Astrocyte (in vitro differentiated cells and primary cell): ENCODE results near the gene WTIP. TPM values are rescaled to one million over a fixed set of nuclear protein-coding genes. Genes with fewer than 3 reads are reported as not detected.
"Not testable (repeated sequence)": the region's sequence is repeated elsewhere in the genome, so short reads cannot be mapped to it uniquely, and the experiment has no call there.

Experiments
- DNase-seq: peaks from one replicate; pipeline ENCODE4 v3.0.0-alpha.2; 2010; ENCODE audit warnings: low read depth
- FAIRE-seq: peaks from 2 replicates; lab custom pipeline; 2011; peaks lifted over from hg19 to GRCh38; lab: Jason Lieb, UNC
- H2AFZ ChIP-seq: 2 replicates; pipeline ENCODE4 v1.6.0; 2012; ENCODE audit warnings: low read depth, low read length, inconsistent platforms
- H3K27ac ChIP-seq: 2 replicates; pipeline ENCODE4 v1.5.1; 2011; ENCODE audit warnings: low read depth, low read length, inconsistent platforms
- H3K27me3 ChIP-seq: 2 replicates; pipeline ENCODE4 v1.6.0; 2011; ENCODE audit warnings: low read length, inconsistent platforms; ENCODE audit not compliant: insufficient read depth
- H3K36me3 ChIP-seq: 2 replicates; pipeline ENCODE4 v1.5.1; 2011; ENCODE audit warnings: low read length, inconsistent platforms; ENCODE audit not compliant: insufficient read depth
- H3K4me1 ChIP-seq: 2 replicates; pipeline ENCODE4 v1.5.1; 2011; ENCODE audit warnings: low read length, inconsistent platforms; ENCODE audit not compliant: insufficient read depth
- H3K4me2 ChIP-seq: 2 replicates; pipeline ENCODE4 v1.6.0; 2012; ENCODE audit warnings: low read length, inconsistent platforms
- H3K4me3 ChIP-seq: 2 replicates; pipeline ENCODE4 v1.5.1; 2011; ENCODE audit warnings: low read depth, mild to moderate bottlenecking, low read length, inconsistent platforms; ENCODE audit not compliant: insufficient read depth
- H3K79me2 ChIP-seq: 2 replicates; pipeline ENCODE4 v1.6.0; 2012; ENCODE audit warnings: mild to moderate bottlenecking, low read length, inconsistent platforms; ENCODE audit not compliant: insufficient read depth
- H3K9ac ChIP-seq: 2 replicates; pipeline ENCODE4 v1.6.0; 2012; ENCODE audit warnings: mild to moderate bottlenecking, low read length, inconsistent platforms
- H3K9me3 ChIP-seq: 2 replicates; pipeline ENCODE4 v1.5.1; 2012; ENCODE audit warnings: low read depth, mild to moderate bottlenecking, low read length, inconsistent platforms; ENCODE audit not compliant: insufficient read depth
- H4K20me1 ChIP-seq: 2 replicates; pipeline ENCODE4 v1.6.0; 2012; ENCODE audit warnings: low read length, inconsistent platforms; ENCODE audit not compliant: insufficient read depth
- H3K27ac Mint-ChIP-seq: one replicate; pipeline ENCODE4 v1.8.0; 2021; ENCODE audit warnings: mild to moderate bottlenecking, mixed read lengths; ENCODE audit not compliant: unreplicated experiment
- H3K27me3 Mint-ChIP-seq: one replicate; pipeline ENCODE4 v1.8.0; 2021; ENCODE audit warnings: low read depth, mixed read lengths; ENCODE audit not compliant: unreplicated experiment
- H3K36me3 Mint-ChIP-seq: one replicate; pipeline ENCODE4 v1.8.0; 2021; ENCODE audit warnings: low read depth, mixed read lengths; ENCODE audit not compliant: unreplicated experiment
- H3K4me1 Mint-ChIP-seq: one replicate; pipeline ENCODE4 v1.8.0; 2021; ENCODE audit warnings: low read depth, mixed read lengths; ENCODE audit not compliant: unreplicated experiment
- H3K4me3 Mint-ChIP-seq: one replicate; pipeline ENCODE4 v1.8.0; 2021; ENCODE audit warnings: mild to moderate bottlenecking, moderate library complexity, mixed read lengths; ENCODE audit not compliant: unreplicated experiment
- H3K9me3 Mint-ChIP-seq: one replicate; pipeline ENCODE4 v1.8.0; 2021; ENCODE audit warnings: mild to moderate bottlenecking, mixed read lengths; ENCODE audit not compliant: unreplicated experiment
- CTCF ChIP-seq: IDR thresholded peaks from 2 replicates; pipeline ENCODE4 v1.5.1; 2011; ENCODE audit warnings: low read depth, mild to moderate bottlenecking, inconsistent platforms, low read length, moderate library complexity; ENCODE audit not compliant: insufficient read depth
- EZH2 ChIP-seq: IDR thresholded peaks from 2 replicates; pipeline ENCODE4 v1.6.1; 2012; ENCODE audit warnings: mild to moderate bottlenecking, low read length, inconsistent platforms; ENCODE audit not compliant: insufficient read depth
- total RNA-seq: library from RNA; stranded (reverse); gene quantifications from 2 replicates; pipeline ENCODE4 v1.2.1, GENCODE V29; 2021

WTIP gene
- total RNA-seq, 1 donor from 2014 or later: 32.5 TPM

DNA sequence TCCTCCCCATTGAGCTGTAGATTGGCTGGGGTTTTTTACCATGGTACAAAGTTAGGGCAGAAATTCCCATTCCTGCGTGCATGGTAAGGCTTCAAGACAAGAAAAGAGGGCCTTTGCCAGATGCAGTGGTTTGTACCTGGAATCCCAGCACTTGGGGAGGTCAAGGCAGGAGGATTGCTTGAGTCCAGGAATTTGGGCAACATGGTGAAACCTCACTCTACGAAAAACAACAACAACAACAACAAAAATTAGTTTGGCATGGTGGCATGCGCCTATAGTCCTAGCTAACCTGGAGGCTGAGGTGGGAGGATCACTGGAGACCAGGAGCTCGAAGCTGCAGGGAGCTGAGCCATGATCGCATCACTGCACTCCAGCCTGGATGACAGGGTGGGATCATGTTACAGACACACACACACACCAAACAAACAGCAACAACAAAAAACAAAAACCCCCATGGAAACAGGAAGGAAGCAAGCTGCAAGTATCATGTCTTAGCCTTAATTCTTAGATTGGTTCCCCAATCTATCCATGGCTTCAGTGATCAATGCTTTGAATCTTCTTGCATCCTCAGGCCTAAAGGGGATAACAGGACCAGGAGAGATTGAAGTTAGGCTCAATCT is 5.5 kb upstream of the WTIP start:
- Mint-ChIP-seq H3K4me3 (no peak overlapping the region), H3K27me3 (no peaks in the 10 kb centered on the region), H3K4me1 (peaks cover 17% of the 10 kb centered on the region), H3K27ac (peak overlapping the region; percentile 5), H3K36me3 (peaks cover 11% of the 10 kb centered on the region), H3K9me3 (no peaks in the 10 kb centered on the region)
- no peak for FAIRE-seq
- no peak for TF ChIP-seq CTCF
- no peak for TF ChIP-seq EZH2
- H3K27ac ChIP-seq: no peak overlapping the region
- H3K4me1 ChIP-seq: peaks cover 18% of the 10 kb centered on the region
- DNase-seq: no peak
- H3K36me3 ChIP-seq: peaks cover 10% of the 10 kb centered on the region
- H4K20me1 ChIP-seq: peaks cover 17% of the 10 kb centered on the region
- H3K4me3 ChIP-seq: no peak overlapping the region
- H2AFZ ChIP-seq: no peak overlapping the region
- no peak overlapping the region for H3K4me2 ChIP-seq
- no peak overlapping the region for H3K9ac ChIP-seq
- H3K9me3 ChIP-seq: no peaks in the 10 kb centered on the region
- no peaks in the 10 kb centered on the region for H3K27me3 ChIP-seq
- H3K79me2 ChIP-seq: no peaks in the 10 kb centered on the region

- not testable (repeated sequence) for H3K27ac Mint-ChIP-seq, H3K36me3 Mint-ChIP-seq, H3K27ac ChIP-seq, H3K4me2 ChIP-seq, H3K9me3 Mint-ChIP-seq, H3K9me3 ChIP-seq, H3K9ac ChIP-seq, H3K27me3 Mint-ChIP-seq, H3K27me3 ChIP-seq, H2AFZ ChIP-seq, DNase-seq, H3K36me3 ChIP-seq, H3K4me3 ChIP-seq, FAIRE-seq, H3K4me3 Mint-ChIP-seq
- Histone ChIP-seq H3K4me1 (peaks cover 25% of the 10 kb centered on the region), H4K20me1 (peaks cover 29% of the 10 kb centered on the region), H3K79me2 (peaks cover 12% of the 10 kb centered on the region)
- H3K4me1 Mint-ChIP-seq: peaks cover 11% of the 10 kb centered on the region
These were observed 3.1 kb upstream of the WTIP start for GRCh38 chr19:34478496-34478895.

GRCh38 chr19:34479396-34479795 is 2.2 kb upstream of the WTIP start:
- Histone ChIP-seq H3K4me2 (no peak overlapping the region), H3K79me2 (peaks cover 19% of the 10 kb centered on the region), H3K9ac (no peak overlapping the region), H4K20me1 (peaks cover 29% of the 10 kb centered on the region), H3K4me1 (peaks cover 28% of the 10 kb centered on the region), H3K27me3 (no peaks in the 10 kb centered on the region), H3K9me3 (no peaks in the 10 kb centered on the region), H3K4me3 (no peak overlapping the region), H2AFZ (no peak overlapping the region), H3K27ac (no peak overlapping the region), H3K36me3 (no peaks in the 10 kb centered on the region)
- Mint-ChIP-seq H3K27me3 (no peaks in the 10 kb centered on the region), H3K4me3 (no peak overlapping the region), H3K4me1 (peaks cover 13% of the 10 kb centered on the region), H3K27ac (no peak overlapping the region), H3K9me3 (no peaks in the 10 kb centered on the region), H3K36me3 (peaks cover 2% of the 10 kb centered on the region)
- TF ChIP-seq EZH2 (no peak), CTCF (no peak)
- DNase-seq (no peak), FAIRE-seq (no peak)
